ENCODE results near the gene DOCK4.

DNA sequence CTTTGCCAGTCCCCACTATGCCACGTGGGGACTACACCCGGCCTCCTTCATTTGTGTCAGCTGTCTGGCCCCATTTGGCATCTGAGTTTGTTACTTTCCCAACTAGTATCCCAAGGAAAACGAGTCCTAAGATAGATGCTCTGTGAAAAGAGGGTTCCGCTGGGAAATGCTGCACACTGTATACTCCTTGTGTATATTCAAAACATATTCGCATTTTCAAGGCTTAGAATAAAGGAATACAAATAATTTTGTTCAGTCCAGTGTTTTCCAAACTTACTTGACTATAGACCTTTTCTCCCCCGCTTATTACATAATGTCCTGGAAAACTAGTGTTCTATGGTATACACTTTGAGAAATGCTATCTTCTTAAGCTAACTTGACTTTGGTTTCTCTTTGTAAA, 476.1 kb downstream of the DOCK4 start:
- TF ChIP-seq, protein P1, sequence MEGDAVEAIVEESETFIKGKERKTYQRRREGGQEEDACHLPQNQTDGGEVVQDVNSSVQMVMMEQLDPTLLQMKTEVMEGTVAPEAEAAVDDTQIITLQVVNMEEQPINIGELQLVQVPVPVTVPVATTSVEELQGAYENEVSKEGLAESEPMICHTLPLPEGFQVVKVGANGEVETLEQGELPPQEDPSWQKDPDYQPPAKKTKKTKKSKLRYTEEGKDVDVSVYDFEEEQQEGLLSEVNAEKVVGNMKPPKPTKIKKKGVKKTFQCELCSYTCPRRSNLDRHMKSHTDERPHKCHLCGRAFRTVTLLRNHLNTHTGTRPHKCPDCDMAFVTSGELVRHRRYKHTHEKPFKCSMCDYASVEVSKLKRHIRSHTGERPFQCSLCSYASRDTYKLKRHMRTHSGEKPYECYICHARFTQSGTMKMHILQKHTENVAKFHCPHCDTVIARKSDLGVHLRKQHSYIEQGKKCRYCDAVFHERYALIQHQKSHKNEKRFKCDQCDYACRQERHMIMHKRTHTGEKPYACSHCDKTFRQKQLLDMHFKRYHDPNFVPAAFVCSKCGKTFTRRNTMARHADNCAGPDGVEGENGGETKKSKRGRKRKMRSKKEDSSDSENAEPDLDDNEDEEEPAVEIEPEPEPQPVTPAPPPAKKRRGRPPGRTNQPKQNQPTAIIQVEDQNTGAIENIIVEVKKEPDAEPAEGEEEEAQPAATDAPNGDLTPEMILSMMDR (IDR thresholded peaks at IDR 0.05) = no peak
- no peak for TF ChIP-seq POLR2A (IDR thresholded peaks at IDR 0.05)
- TF ChIP-seq EP300 (IDR thresholded peaks at IDR 0.05) = no peak
